Fibroblast of lung (primary cell): Measurements from ENCODE around the gene CNTN4. TPM values are rescaled to one million over a fixed set of nuclear protein-coding genes. Genes with fewer than 3 reads are reported as not detected.

Experiments
- DNase-seq, 2 donors: peaks; one replicate each; pipeline versions ENCODE4 v3.0.0 to v3.0.0-alpha.2; 2010; ENCODE audit warnings: low read depth in 2 of 2
- H2AFZ ChIP-seq: 2 replicates; pipeline ENCODE4 v1.5.1; 2012; ENCODE audit warnings: low read length, control low read depth, inconsistent platforms
- H3K27ac ChIP-seq: 2 replicates; pipeline ENCODE4 v1.5.1; 2011; ENCODE audit warnings: low read length, control low read depth; ENCODE audit not compliant: insufficient read depth
- H3K27me3 ChIP-seq: 2 replicates; pipeline ENCODE4 v1.5.1; 2011; ENCODE audit warnings: mild to moderate bottlenecking, low read length; ENCODE audit not compliant: control insufficient read depth, insufficient read depth
- H3K36me3 ChIP-seq: 2 replicates; pipeline ENCODE4 v1.5.1; 2011; ENCODE audit warnings: low read length; ENCODE audit not compliant: control insufficient read depth, insufficient read depth
- H3K4me1 ChIP-seq: 2 replicates; pipeline ENCODE4 v1.5.1; 2011; ENCODE audit warnings: low read length; ENCODE audit not compliant: control insufficient read depth, insufficient read depth; ENCODE audit errors: extremely low read depth
- H3K4me2 ChIP-seq: 2 replicates; pipeline ENCODE4 v1.5.1; 2011; ENCODE audit warnings: low read length, control low read depth; ENCODE audit not compliant: insufficient read depth; ENCODE audit errors: extremely low read depth
- H3K4me3 ChIP-seq, 4 experiments: fragments of 200-600 bp in 1 of 4; sonication (generic) in 1 of 4; replicated peaks in 1 of 4; 2 replicates each; pipeline ENCODE4 v1.5.1; 2011 to 2016; ENCODE audit warnings: low read length in 4 of 4, low read depth in 3 of 4, mild to moderate bottlenecking in 3 of 4, control low read depth in 2 of 4, inconsistent platforms in 1 of 4, mixed read lengths in 1 of 4; ENCODE audit not compliant: insufficient read depth in 1 of 4; ENCODE audit errors: control extremely low read depth in 1 of 4
- H3K79me2 ChIP-seq: 2 replicates; pipeline ENCODE4 v1.5.1; 2012; ENCODE audit warnings: mild to moderate bottlenecking, low read length, inconsistent platforms; ENCODE audit not compliant: control insufficient read depth, insufficient read depth
- H3K9ac ChIP-seq: 2 replicates; pipeline ENCODE4 v1.5.1; 2011; ENCODE audit warnings: mild to moderate bottlenecking, low read length, control low read depth; ENCODE audit not compliant: insufficient read depth
- H3K9me3 ChIP-seq: 2 replicates; pipeline ENCODE4 v1.5.1; 2012; ENCODE audit warnings: low read depth, low read length; ENCODE audit not compliant: control insufficient read depth, insufficient read depth
- H4K20me1 ChIP-seq: 2 replicates; pipeline ENCODE4 v1.5.1; 2011; ENCODE audit warnings: low read length; ENCODE audit not compliant: control insufficient read depth, insufficient read depth; ENCODE audit errors: extremely low read depth
- CTCF ChIP-seq, 2 donors: IDR thresholded peaks in 1 of 2; conservative IDR thresholded peaks in 1 of 2; 1 replicate in 1 of 2; 2 replicates in 1 of 2; pipeline ENCODE4 v1.5.1; 2011 to 2012; ENCODE audit warnings: low read length in 2 of 2, control low read depth in 1 of 2, inconsistent platforms in 1 of 2, low read depth in 1 of 2, mild to moderate bottlenecking in 1 of 2
- EZH2 ChIP-seq: IDR thresholded peaks from 2 replicates; pipeline ENCODE4 v1.5.1; 2012; ENCODE audit warnings: low read length, control low read depth, mild to moderate bottlenecking; ENCODE audit errors: missing control alignments
- polyA plus RNA-seq, 2 donors: library from polyadenylated mRNA; depleted of rRNA in 1 of 2; stranded (reverse) in 1 of 2; unstranded in 1 of 2; fragments of >200 nt; gene quantifications; 2 replicates each; pipeline ENCODE4 v1.2.1, GENCODE V29; 2011 to 2012; ENCODE audit warnings: missing spikeins in 1 of 2
- total RNA-seq: library from RNA; depleted of rRNA; stranded (reverse); fragments of >200 nt; gene quantifications from 2 replicates; pipeline ENCODE4 v1.2.1, GENCODE V29; 2014

The CNTN4 gene
- total and polyA plus RNA-seq, 2 donors (not counting 1 experiment from before 2014, with no cell fraction given): 0.17 to 0.69 TPM

- H2AFZ ChIP-seq: no peak overlapping the region
- no peaks in the 10 kb centered on the region for H3K27me3 ChIP-seq
- H3K36me3 ChIP-seq: no peaks in the 10 kb centered on the region
- no peaks in the 10 kb centered on the region for H4K20me1 ChIP-seq
- H3K27ac ChIP-seq: no peak overlapping the region
- no peak for DNase-seq
- no peak overlapping the region for H3K4me3 ChIP-seq
- no peaks in the 10 kb centered on the region for H3K4me1 ChIP-seq
- TF ChIP-seq EZH2: no peak
- TF ChIP-seq CTCF (conservative IDR thresholded peaks at IDR 0.05 in 1 of 2, IDR thresholded peaks at IDR 0.05 in 1 of 2; ENCODE audit: low read depth in 1 of 2, low read length in 2 of 2): no peak
- no peak overlapping the region for H3K4me2 ChIP-seq
- H3K79me2 ChIP-seq: no peaks in the 10 kb centered on the region
- H3K9ac ChIP-seq: no peak overlapping the region
- H3K9me3 ChIP-seq: no peaks in the 10 kb centered on the region
Observed at GRCh38 chr3:2741516-2741915, 642.9 kb downstream of the CNTN4 start.

GRCh38 chr3:2765002-2765579, 666.4 kb downstream of the CNTN4 start:
- no peaks in the 10 kb centered on the region for H3K4me1 ChIP-seq
- DNase-seq: no peak
- no peak overlapping the region for H3K4me3 ChIP-seq

GRCh38 chr3:2770451-2770850, 671.8 kb downstream of the CNTN4 start:
- Histone ChIP-seq H3K9ac (no peak overlapping the region), H3K36me3 (no peaks in the 10 kb centered on the region), H3K4me3 (no peak overlapping the region), H3K27me3 (no peaks in the 10 kb centered on the region), H3K4me2 (no peak overlapping the region), H2AFZ (no peak overlapping the region), H3K9me3 (no peaks in the 10 kb centered on the region), H3K27ac (no peak overlapping the region), H3K79me2 (no peaks in the 10 kb centered on the region), H3K4me1 (no peaks in the 10 kb centered on the region), H4K20me1 (no peaks in the 10 kb centered on the region)
- TF ChIP-seq EZH2 (no peak), CTCF (conservative IDR thresholded peaks at IDR 0.05 in 1 of 2, IDR thresholded peaks at IDR 0.05 in 1 of 2; ENCODE audit: low read depth in 1 of 2, low read length in 2 of 2) (no peak)
- DNase-seq: no peak

More at GRCh38 chr3:2765002-2765579, 666.4 kb downstream of the CNTN4 start:
- H4K20me1 ChIP-seq: no peaks in the 10 kb centered on the region
- no peaks in the 10 kb centered on the region for H3K79me2 ChIP-seq
- H2AFZ ChIP-seq: no peak overlapping the region
- no peaks in the 10 kb centered on the region for H3K27me3 ChIP-seq
- TF ChIP-seq EZH2: no peak
- no peak for TF ChIP-seq CTCF (conservative IDR thresholded peaks at IDR 0.05 in 1 of 2, IDR thresholded peaks at IDR 0.05 in 1 of 2; ENCODE audit: low read depth in 1 of 2, low read length in 2 of 2)
- H3K9ac ChIP-seq: no peak overlapping the region
- H3K36me3 ChIP-seq: no peaks in the 10 kb centered on the region
- no peaks in the 10 kb centered on the region for H3K9me3 ChIP-seq
- H3K4me2 ChIP-seq: no peak overlapping the region
- no peak overlapping the region for H3K27ac ChIP-seq
